Measurements from ENCODE around the gene AFF3.
A peak's percentile ranks its signal among the peaks of the same experiment; 100 is the strongest.

The AFF3 gene

DNA sequence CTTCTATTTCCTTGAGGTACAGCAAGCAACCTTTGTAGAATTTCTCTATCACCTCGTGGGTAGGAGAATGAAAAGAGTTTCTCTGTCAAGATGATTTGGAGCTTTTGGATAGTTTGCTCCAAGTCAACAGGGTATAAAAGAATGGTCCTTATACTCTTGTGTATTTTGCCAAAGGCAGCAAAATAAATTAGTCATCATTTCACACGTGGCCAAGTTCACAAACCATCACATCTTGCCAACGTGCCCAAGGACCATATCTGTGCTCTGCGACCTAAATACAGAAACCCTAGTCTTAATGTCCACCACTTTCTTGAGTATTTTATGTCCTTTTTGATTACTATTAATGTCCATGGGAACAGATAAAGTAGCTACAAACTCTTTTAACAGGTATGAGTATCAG lies 262.9 kb downstream of the AFF3 start:
- DNase-seq: no peak

- DNase-seq: peak; percentile 93
These were observed 263.6 kb downstream of the AFF3 start for GRCh38 chr2:99878581-99879350.

- DNase-seq: no peak
These were observed 264.4 kb downstream of the AFF3 start for GRCh38 chr2:99877963-99878362.

DNA sequence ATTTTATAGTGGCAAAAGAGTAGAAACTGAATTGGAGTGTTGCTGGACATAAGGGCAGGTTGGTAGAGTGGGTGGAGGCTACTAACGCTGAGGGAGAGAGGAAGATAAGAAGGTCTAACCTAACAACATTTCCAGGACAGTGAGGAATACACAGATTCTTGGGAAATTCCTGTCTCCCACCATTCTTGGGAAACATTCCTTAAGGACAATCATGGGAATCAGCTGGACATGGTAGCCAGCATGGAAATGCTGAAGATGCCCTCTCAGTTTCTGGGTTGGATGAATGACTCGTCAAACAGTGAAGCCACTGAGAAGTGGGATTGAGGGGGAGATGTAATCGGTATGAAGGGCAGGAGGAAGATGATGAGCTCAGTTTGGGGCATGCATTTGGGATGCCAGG lies 265.4 kb downstream of the AFF3 start:
- no peak for DNase-seq

- no peak for DNase-seq
These were observed 266.7 kb downstream of the AFF3 start for GRCh38 chr2:99875627-99876201.

GRCh38 chr2:99868260-99868659 lies 274.1 kb downstream of the AFF3 start:
- no peak for DNase-seq

- DNase-seq: peak; percentile 63
These were observed 274.6 kb downstream of the AFF3 start for GRCh38 chr2:99867770-99868169.

DNA sequence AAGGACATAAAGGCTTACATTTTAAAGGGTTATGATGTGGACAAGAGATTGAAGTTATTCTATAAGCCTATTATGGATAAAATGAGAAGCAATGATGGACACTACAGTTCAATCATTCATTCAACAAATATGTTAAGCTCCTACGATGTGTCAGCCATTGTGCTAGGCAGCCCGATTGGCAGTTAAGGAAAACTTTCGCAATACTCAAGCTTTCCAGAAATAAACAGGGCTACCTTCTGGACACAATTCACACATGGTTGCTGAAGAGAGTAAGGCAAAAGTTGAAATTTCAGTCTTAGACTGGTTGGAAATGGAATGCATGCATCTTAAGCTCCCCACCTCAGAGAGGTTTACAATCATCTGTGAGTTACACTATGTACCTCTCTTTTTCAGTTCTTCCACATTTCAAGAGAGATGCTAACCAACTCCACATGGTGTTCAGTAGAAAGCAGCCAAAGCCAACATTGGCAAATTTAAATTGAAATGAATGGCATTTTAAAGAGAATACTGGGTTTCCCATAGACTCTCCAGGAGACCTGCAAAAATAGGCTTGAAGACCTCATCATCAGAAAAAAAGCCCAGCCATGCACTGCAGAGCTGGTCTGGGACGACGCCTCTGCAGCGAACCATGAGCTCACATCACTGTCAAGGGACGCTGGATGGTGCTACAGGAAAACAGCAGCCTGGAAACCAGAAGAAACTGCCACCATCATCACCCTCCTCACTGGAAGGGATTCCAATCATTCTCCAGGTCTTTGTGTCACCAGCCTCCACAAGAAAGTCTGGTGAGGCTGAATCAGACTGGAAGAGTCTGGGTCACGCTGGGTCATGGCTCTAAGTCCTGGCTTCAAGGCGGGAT lies 276.3 kb downstream of the AFF3 start:
- DNase-seq: peak; percentile 73

GRCh38 chr2:99864561-99865553 lies 277.5 kb downstream of the AFF3 start:
- DNase-seq: peak; percentile 68

- DNase-seq: no peak
These were observed 278.5 kb downstream of the AFF3 start for GRCh38 chr2:99863903-99864270.

GRCh38 chr2:99863236-99863902 lies 279.0 kb downstream of the AFF3 start:
- DNase-seq: peak; percentile 66

- no peak for DNase-seq
These were observed 279.8 kb downstream of the AFF3 start for GRCh38 chr2:99862566-99862965.

DNA sequence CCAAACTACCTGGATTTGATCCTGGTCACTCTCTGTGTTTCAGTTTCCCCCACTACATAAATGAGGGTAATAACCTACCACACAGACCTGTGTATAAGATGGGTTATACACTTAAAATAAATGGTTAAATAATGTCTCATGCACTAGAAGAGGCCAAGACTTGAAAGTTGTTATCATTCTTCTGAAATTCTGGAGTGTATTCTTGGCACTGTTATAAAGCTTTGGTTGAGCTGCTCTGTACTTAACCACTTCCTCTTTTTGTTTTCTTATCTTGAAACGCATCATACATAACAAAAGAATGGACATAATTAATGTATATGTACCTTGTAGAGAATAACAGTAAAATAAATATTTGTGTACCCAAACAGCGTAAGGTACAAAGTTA lies 281.0 kb downstream of the AFF3 start:
- DNase-seq: peak; percentile 60

DNA sequence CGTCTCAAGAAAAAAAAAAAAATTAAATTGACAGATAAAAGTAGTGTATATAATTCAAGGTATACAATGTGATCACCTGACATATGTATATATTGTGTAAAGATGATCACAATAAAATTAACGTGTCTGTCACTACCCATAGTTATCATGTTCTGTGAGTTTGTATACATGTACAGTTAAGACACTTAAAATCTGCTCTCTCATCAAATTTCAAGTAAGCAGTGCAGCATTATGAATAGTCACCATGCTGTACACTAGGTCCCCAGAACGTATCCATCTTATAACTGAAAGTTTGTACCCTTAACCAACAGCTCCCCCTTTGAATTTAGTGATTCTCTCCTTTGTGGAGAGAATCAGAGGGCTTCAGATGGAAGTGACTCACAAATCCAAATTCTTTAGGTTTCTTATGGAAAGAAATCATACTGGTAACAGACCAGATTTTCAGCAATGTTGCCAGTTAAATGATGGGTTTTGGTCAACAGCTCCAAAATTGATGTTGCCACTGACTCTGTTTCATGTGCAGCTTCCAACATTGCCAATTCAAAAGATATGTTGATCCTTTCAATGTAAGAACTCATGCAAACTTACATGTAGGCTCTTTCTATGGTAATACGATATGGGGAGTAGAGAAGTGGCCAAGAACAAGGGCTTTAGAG lies 281.5 kb downstream of the AFF3 start:
- peak; percentile 65 for DNase-seq

- DNase-seq: peak; percentile 92
These were observed 283.3 kb downstream of the AFF3 start for GRCh38 chr2:99858951-99859596.

DNA sequence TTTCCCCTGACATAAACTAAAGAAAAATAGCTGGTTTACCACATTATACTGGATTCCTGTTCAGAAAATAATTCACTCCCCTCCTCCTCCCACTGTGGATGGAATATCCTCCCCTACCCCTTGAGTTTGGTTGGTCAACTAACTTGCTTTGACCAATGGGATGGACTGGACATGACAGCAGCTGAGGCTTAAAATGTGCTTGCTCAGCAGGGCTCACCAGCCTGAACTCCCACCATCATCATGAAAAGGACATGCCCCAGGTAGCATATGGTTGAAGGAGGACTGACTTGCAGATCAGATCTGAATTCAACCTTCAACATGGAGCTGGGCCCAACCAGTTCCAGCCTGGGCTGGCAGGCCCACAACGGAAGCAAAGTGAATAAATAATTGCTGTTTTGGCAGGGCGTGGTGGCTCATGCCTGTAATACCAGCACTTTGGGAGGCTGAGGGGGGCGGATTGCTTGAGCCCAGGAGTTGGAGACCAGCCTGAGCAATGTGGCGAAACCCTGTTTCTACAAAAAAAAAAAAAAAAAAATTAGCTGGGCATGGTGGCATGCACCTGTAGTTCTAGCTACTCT lies 284.4 kb downstream of the AFF3 start:
- DNase-seq: no peak

- DNase-seq: no peak
These were observed 285.0 kb downstream of the AFF3 start for GRCh38 chr2:99857372-99857771.

DNA sequence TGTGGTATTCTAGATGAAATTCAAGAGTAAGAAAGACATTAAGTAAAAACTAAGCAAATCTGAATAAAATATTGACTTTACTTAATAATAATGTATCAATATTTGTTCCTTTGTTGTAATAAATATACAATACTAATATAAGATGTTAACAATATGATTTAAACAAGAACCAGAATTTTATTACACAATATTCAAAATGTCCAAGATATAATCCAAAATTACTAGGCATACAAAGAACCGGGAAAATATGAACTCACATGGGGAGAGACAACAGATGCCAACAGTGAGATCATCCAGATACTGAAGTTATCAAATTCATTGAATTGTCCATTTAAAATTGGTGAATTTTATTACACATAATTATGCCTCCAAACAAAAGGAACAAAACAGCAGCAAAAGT lies 286.3 kb downstream of the AFF3 start:
- DNase-seq: no peak

- no peak for DNase-seq
These were observed 288.0 kb downstream of the AFF3 start for GRCh38 chr2:99854236-99854852.

DNA sequence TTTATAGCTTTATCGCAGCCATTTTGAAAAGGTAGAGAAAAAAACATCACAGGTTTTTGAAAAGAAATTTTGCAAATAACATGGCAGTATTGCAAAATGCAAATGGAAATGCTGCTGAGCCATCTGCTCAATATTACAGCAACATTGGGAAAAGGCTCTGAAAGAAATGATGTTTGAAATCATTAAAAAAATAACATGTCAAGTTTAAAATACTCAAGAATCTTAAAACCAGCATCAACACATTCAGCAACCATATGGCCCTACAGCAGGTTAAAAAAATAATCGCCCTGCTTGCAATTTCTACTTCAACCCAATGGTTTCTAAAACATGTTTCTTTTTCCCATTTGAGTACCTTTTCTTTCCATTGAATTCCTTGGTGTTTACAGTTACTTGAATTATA lies 289.4 kb downstream of the AFF3 start:
- DNase-seq: no peak
